Measurements from ENCODE around the gene LEP. TPM values are rescaled to one million over a fixed set of nuclear protein-coding genes. Genes with fewer than 3 reads are reported as not detected.
A peak's percentile ranks its signal among the peaks of the same experiment; 100 is the strongest.

Gene LEP
- total RNA-seq, 1 donor from 2014 or later: not detected

DNA sequence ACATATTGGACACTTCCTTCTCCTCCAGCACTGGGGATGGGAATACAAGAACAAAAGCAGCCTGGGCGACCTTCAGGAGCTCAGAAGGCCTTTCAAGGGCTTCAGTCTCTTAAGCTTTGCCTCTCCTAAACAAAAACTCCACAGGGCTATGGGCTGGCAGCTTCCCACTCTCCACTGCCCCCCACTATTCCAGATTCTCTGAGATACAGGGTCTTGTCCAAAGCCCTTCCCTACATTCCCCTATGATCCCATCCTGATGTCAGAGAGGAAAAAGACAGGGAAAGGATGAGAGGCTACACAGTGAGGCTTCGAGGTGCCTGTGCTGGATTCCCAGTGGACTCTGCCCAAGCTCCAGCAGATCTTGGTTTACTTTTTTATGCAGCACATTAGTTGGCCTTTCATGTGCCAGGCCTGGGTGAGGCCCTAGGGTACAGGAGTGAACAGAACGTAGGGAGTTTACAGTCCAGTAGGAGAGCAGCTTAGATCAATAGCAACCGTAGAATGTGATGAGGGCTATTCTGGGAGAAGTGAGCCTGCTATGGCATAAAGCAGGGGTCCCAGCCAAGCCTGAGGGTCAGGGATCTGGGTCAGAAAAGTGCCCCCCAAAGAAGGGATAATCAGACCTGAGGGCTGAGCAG is 33.3 kb downstream of the LEP start:
- Mint-ChIP-seq H3K27me3 (ENCODE audit: insufficient read depth, low read depth) (peaks cover 8% of the 10 kb centered on the region), H3K36me3 (peaks cover 2% of the 10 kb centered on the region), H3K27ac (peak overlapping the region; percentile 21), H3K9me3 (peaks cover 6% of the 10 kb centered on the region), H3K4me1 (peaks cover 10% of the 10 kb centered on the region), H3K4me3 (no peak overlapping the region)
- H3K4me1 ChIP-seq: peaks cover 6% of the 10 kb centered on the region
- H4K20me1 ChIP-seq (ENCODE audit: low read depth): no peaks in the 10 kb centered on the region
- no peaks in the 10 kb centered on the region for H3K36me3 ChIP-seq
- no peak overlapping the region for H3K9ac ChIP-seq
- H3K27me3 ChIP-seq: no peaks in the 10 kb centered on the region
- TF ChIP-seq EZH2 (IDR thresholded peaks at IDR 0.05) (no peak), EZH2phosphoT487 (IDR thresholded peaks at IDR 0.05) (no peak)
- TF ChIP-seq, protein P1, sequence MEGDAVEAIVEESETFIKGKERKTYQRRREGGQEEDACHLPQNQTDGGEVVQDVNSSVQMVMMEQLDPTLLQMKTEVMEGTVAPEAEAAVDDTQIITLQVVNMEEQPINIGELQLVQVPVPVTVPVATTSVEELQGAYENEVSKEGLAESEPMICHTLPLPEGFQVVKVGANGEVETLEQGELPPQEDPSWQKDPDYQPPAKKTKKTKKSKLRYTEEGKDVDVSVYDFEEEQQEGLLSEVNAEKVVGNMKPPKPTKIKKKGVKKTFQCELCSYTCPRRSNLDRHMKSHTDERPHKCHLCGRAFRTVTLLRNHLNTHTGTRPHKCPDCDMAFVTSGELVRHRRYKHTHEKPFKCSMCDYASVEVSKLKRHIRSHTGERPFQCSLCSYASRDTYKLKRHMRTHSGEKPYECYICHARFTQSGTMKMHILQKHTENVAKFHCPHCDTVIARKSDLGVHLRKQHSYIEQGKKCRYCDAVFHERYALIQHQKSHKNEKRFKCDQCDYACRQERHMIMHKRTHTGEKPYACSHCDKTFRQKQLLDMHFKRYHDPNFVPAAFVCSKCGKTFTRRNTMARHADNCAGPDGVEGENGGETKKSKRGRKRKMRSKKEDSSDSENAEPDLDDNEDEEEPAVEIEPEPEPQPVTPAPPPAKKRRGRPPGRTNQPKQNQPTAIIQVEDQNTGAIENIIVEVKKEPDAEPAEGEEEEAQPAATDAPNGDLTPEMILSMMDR (IDR thresholded peaks at IDR 0.05): no peak
- H2AFZ ChIP-seq (replicated peaks): no peak overlapping the region
- H3K9me3 ChIP-seq (ENCODE audit: low read depth): no peaks in the 10 kb centered on the region
- H3K4me2 ChIP-seq: no peak overlapping the region
- H3K4me3 ChIP-seq: no peak overlapping the region
- no peak for DNase-seq (ENCODE audit: low spot score)
- no peaks in the 10 kb centered on the region for H3K79me2 ChIP-seq (ENCODE audit: low read depth)
- H3K27ac ChIP-seq: no peak overlapping the region
- H3F3A ChIP-seq (ENCODE audit: low read depth): no peaks in the 10 kb centered on the region

DNA sequence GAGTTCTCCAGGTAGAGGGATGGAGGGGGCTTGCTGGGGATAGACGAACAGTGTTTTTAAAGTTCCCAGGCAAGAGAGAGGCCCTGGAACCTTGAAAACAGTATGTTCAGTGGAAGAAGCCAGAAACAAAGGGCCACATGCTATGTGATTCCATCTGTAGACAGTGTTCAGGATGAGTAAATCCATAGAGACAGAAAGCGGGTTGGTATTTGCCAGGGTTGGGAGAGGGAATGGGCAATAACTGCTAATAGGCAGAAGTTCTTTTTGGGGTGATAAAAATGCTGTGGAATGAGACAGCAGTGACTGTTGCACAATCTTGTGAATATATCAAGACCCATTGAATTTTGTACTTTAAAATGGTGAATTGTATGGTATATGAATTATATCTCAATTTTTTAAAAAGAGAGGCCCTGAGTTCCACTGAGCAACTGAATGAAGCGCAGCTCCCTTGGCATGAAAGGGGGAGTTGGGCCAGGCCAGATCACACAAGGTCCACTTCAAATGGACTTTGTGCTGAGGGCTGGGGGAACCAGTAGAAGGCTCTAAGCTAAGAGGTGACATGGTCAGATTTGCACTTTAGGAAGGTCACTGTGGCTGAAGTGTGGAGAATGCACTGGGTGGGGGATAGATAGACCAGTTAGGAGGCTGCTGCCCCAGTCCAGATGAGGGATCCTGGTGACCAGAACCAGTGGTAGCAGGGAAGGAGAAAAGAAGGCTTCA is 34.0 kb downstream of the LEP start:
- Histone ChIP-seq H3K27me3 (no peaks in the 10 kb centered on the region), H3K9me3 (ENCODE audit: low read depth) (no peaks in the 10 kb centered on the region), H3K79me2 (ENCODE audit: low read depth) (no peaks in the 10 kb centered on the region), H3K27ac (no peak overlapping the region), H3K36me3 (no peaks in the 10 kb centered on the region), H3K9ac (no peak overlapping the region), H3F3A (ENCODE audit: low read depth) (no peaks in the 10 kb centered on the region), H2AFZ (replicated peaks) (no peak overlapping the region), H3K4me2 (no peak overlapping the region), H3K4me1 (peaks cover 6% of the 10 kb centered on the region), H4K20me1 (ENCODE audit: low read depth) (no peaks in the 10 kb centered on the region), H3K4me3 (no peak overlapping the region)
- no peak for DNase-seq (ENCODE audit: low spot score)
- TF ChIP-seq EZH2 (IDR thresholded peaks at IDR 0.05) (no peak), EZH2phosphoT487 (IDR thresholded peaks at IDR 0.05) (no peak)
- TF ChIP-seq, protein P1 (IDR thresholded peaks at IDR 0.05): no peak
- H3K4me1 Mint-ChIP-seq: peaks cover 10% of the 10 kb centered on the region
- H3K9me3 Mint-ChIP-seq: peaks cover 8% of the 10 kb centered on the region
- H3K27ac Mint-ChIP-seq: no peak overlapping the region
- peaks cover 4% of the 10 kb centered on the region for H3K27me3 Mint-ChIP-seq (ENCODE audit: insufficient read depth, low read depth)
- H3K36me3 Mint-ChIP-seq: no peaks in the 10 kb centered on the region
- no peak overlapping the region for H3K4me3 Mint-ChIP-seq

DNA sequence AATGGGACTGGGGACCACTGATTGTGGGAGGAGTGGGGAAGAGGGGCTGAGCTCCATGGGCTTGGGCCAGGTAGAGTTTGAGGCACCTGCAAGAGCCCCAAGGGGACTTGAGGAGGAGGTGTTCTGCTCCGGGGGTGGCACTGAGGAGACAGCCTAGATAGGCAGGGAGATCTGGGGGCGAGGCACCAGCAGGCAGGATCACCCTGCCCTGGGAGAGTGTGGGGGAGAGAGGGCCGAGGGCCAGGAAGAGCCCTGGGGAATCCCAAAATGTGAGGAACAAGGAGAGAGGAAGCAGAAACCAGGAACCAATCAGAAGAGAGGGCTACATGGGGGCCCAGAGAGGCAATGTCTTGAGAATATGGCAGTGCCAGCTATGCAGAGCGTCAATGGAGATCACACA is 34.6 kb downstream of the LEP start:
- H3K36me3 ChIP-seq: no peaks in the 10 kb centered on the region
- H3K27ac ChIP-seq: no peak overlapping the region
- TF ChIP-seq EZH2phosphoT487 (IDR thresholded peaks at IDR 0.05) (no peak), EZH2 (IDR thresholded peaks at IDR 0.05) (no peak)
- TF ChIP-seq, protein P1 (IDR thresholded peaks at IDR 0.05): no peak
- Mint-ChIP-seq H3K27me3 (ENCODE audit: insufficient read depth, low read depth) (peaks cover 4% of the 10 kb centered on the region), H3K36me3 (peaks cover under 1% of the 10 kb centered on the region), H3K4me3 (no peak overlapping the region), H3K27ac (no peak overlapping the region), H3K9me3 (peaks cover 12% of the 10 kb centered on the region), H3K4me1 (peaks cover 10% of the 10 kb centered on the region)
- no peak overlapping the region for H2AFZ ChIP-seq (replicated peaks)
- no peaks in the 10 kb centered on the region for H3K27me3 ChIP-seq
- H3K9me3 ChIP-seq (ENCODE audit: low read depth): no peaks in the 10 kb centered on the region
- H3K79me2 ChIP-seq (ENCODE audit: low read depth): no peaks in the 10 kb centered on the region
- H4K20me1 ChIP-seq (ENCODE audit: low read depth): no peaks in the 10 kb centered on the region
- H3F3A ChIP-seq (ENCODE audit: low read depth): no peaks in the 10 kb centered on the region
- no peak overlapping the region for H3K4me2 ChIP-seq
- H3K9ac ChIP-seq: no peak overlapping the region
- no peak overlapping the region for H3K4me3 ChIP-seq
- no peak for DNase-seq (ENCODE audit: low spot score)
- H3K4me1 ChIP-seq: peaks cover 6% of the 10 kb centered on the region

All from neural progenitor cell (in vitro differentiated cells).